Activated CD8-positive, alpha-beta T cell treated with anti-CD3 and anti-CD28 coated beads for 36 hours (primary cell): ENCODE data around the gene ANP32A. TPM values are rescaled to one million over a fixed set of nuclear protein-coding genes. Genes with fewer than 3 reads are reported as not detected.

Experiments
- ATAC-seq: fragments of 200-7000 bp; cut with Tn5 transposase; one replicate; pipeline ENCODE4 v1.10.0; 2021; ENCODE audit warnings: mild to moderate bottlenecking, moderate library complexity
- CTCF ChIA-PET: fragments of 350-600 bp; sonication (Branson Sonifier 250); formaldehyde crosslinking; loops from one replicate; lab custom pipeline; 2021; ENCODE audit warnings: antibody characterized with exemption; lab: Charles Lee
- POLR2A ChIA-PET: fragments of 350-600 bp; sonication (Branson Sonifier 250); formaldehyde crosslinking; loops from one replicate; lab custom pipeline; 2021; ENCODE audit warnings: antibody characterized with exemption; lab: Charles Lee
- DNase-seq: peaks from one replicate; pipeline ENCODE4 v3.0.0-alpha.2; 2020
- H3K27ac Mint-ChIP-seq: one replicate; pipeline ENCODE4 v1.8.0; 2021; ENCODE audit warnings: mild to moderate bottlenecking, mixed read lengths
- H3K27me3 Mint-ChIP-seq: one replicate; pipeline ENCODE4 v1.8.0; 2021; ENCODE audit warnings: mixed read lengths
- H3K36me3 Mint-ChIP-seq: one replicate; pipeline ENCODE4 v1.8.0; 2021; ENCODE audit warnings: low read depth, mixed read lengths
- H3K4me1 Mint-ChIP-seq: one replicate; pipeline ENCODE4 v1.8.0; 2021; ENCODE audit warnings: low read depth, mixed read lengths
- H3K4me3 Mint-ChIP-seq: one replicate; pipeline ENCODE4 v1.8.0; 2021; ENCODE audit warnings: mild to moderate bottlenecking, moderate library complexity, mixed read lengths
- H3K9me3 Mint-ChIP-seq: one replicate; pipeline ENCODE4 v1.8.0; 2021; ENCODE audit warnings: mixed read lengths
- CTCF ChIP-seq: fragments of 200-600 bp; IDR thresholded peaks from one replicate; pipeline ENCODE4 v1.8.0; 2022; ENCODE audit warnings: antibody characterized with exemption, mild to moderate bottlenecking
- intact Hi-C: fragments of 100-400 bp; cut with micrococcal nuclease; formaldehyde crosslinking; loops from one replicate; pipeline ENCODE4 v1.10.0; 2022
- total RNA-seq, 2 experiments: library from RNA; stranded (reverse); gene quantifications; one replicate each; pipeline ENCODE4 v1.2.3, GENCODE V29; 2021

ANP32A gene
- total RNA-seq, 2 experiments from 2014 or later = 239 to 246 TPM

GRCh38 chr15:68852461-68852860 is 31.8 kb upstream of the ANP32A start:
- H3K4me1 Mint-ChIP-seq = no peaks in the 10 kb centered on the region
- H3K9me3 Mint-ChIP-seq = peaks cover 6% of the 10 kb centered on the region
- H3K4me3 Mint-ChIP-seq = no peak overlapping the region
- ChIA-PET CTCF (interaction anchor here (1.0 to 2.0 kb wide), 5 partner anchors 20 to 179 kb away, joined by 3 to 9 read pairs (median 3); no protein-coding TSS in a partner anchor), POLR2A (no interaction called here)
- H3K27ac Mint-ChIP-seq = no peak overlapping the region
- intact Hi-C loops = no loop called here
- H3K27me3 Mint-ChIP-seq = peaks cover 6% of the 10 kb centered on the region
- ATAC-seq (no peak), DNase-seq (no peak)
- TF ChIP-seq CTCF = no peak
- no peaks in the 10 kb centered on the region for H3K36me3 Mint-ChIP-seq

DNA sequence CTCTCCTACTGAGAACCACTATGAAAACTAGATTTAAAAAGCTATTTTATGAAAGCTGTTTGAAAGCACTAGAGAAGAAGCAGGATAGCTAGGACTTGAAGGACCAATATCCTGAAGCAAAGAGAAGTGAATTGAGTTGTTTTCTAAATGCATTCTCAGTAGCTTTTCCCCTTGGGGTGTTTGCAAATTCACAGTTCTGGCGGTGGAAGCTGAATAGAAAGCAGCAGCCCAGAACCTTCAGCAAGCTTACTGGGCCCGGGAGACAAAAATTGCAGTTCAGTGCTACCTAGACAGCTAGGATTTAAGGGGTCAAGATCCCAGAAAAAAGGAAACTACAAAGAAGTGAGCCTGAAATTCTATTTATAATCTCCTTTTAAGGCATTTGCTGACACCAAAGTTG is 31.3 kb upstream of the ANP32A start:
- no peaks in the 10 kb centered on the region for H3K4me1 Mint-ChIP-seq
- H3K4me3 Mint-ChIP-seq = no peak overlapping the region
- H3K9me3 Mint-ChIP-seq = peaks cover 4% of the 10 kb centered on the region
- DNase-seq = no peak
- no peak overlapping the region for H3K27ac Mint-ChIP-seq
- H3K36me3 Mint-ChIP-seq = no peaks in the 10 kb centered on the region
- ChIA-PET POLR2A (no interaction called here), CTCF (interaction anchor here (1.0 to 2.0 kb wide), 3 partner anchors 19 to 24 kb away, joined by 3 to 9 read pairs (median 6); no protein-coding TSS in a partner anchor)
- TF ChIP-seq CTCF = no peak
- H3K27me3 Mint-ChIP-seq = peaks cover 10% of the 10 kb centered on the region
- intact Hi-C loops = no loop called here
- ATAC-seq = no peak

- ATAC-seq (no peak), DNase-seq (no peak)
- intact Hi-C loops = loop anchor here (10.0 kb wide), 1 partner anchor 115 kb away; no protein-coding TSS in a partner anchor
- POLR2A ChIA-PET = interaction anchor here (0.8 kb wide), 1 partner anchor 30 kb away, joined by 3 read pairs; no protein-coding TSS in a partner anchor
- no peak for TF ChIP-seq CTCF
- Mint-ChIP-seq H3K4me3 (no peak overlapping the region), H3K9me3 (no peaks in the 10 kb centered on the region), H3K27me3 (peaks cover 24% of the 10 kb centered on the region), H3K4me1 (peaks cover 7% of the 10 kb centered on the region), H3K36me3 (no peaks in the 10 kb centered on the region), H3K27ac (no peak overlapping the region)
- CTCF ChIA-PET = no interaction called here
Measured at GRCh38 chr15:68849497-68849896, 28.8 kb upstream of the ANP32A start.

GRCh38 chr15:68846851-68847439 is 26.2 kb upstream of the ANP32A start:
- POLR2A ChIA-PET = no interaction called here
- Mint-ChIP-seq H3K4me3 (no peak overlapping the region), H3K9me3 (no peaks in the 10 kb centered on the region), H3K4me1 (peaks cover 15% of the 10 kb centered on the region), H3K36me3 (no peaks in the 10 kb centered on the region), H3K27ac (no peak overlapping the region), H3K27me3 (peaks cover 37% of the 10 kb centered on the region)
- ATAC-seq = no peak
- intact Hi-C loops = loop anchor here (10.0 kb wide), 1 partner anchor 112 kb away; no protein-coding TSS in a partner anchor
- TF ChIP-seq CTCF = no peak
- CTCF ChIA-PET = interaction anchor here (0.9 kb wide), 1 partner anchor 29 kb away, joined by 3 read pairs; no protein-coding TSS in a partner anchor
- DNase-seq = no peak

DNA sequence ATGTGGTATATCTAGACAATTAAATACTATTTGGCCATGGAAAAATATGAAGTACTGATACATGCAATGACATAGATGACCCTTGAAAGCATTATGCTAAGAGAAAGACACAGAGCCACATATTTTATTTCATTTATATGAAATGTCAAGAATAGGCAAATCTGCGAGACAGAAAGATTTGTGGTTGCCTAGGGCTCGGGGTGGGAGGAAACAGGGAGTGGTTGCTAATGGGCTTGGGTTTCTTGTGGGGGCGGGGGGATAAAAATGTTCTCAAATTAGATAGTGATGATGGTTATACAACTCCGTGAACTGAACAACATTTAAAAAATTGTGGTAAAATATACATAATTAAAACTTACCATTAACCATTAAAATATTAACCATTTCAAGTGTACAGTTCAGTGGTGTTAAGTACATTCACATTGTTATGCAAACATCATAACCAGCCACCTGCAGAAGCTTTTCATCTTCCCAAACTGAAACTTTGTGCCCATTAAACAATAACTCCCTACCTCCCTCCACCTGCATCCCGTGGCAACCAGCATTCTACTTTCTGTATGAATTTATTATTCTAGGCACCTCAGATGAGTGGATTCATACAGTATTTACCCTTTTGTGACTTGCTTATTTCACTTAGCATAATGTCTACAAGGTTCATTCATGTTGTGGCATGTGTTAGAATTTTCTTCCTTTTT is 24.3 kb upstream of the ANP32A start:
- Mint-ChIP-seq H3K27me3 (peaks cover 44% of the 10 kb centered on the region), H3K4me3 (no peak overlapping the region), H3K27ac (no peak overlapping the region), H3K4me1 (peaks cover 15% of the 10 kb centered on the region), H3K36me3 (no peaks in the 10 kb centered on the region), H3K9me3 (no peaks in the 10 kb centered on the region)
- CTCF ChIA-PET = interaction anchor here (1.2 to 1.6 kb wide), 3 partner anchors 16 to 50 kb away, joined by 3 to 6 read pairs (median 3); no protein-coding TSS in a partner anchor
- no peak for ATAC-seq
- no peak for DNase-seq
- POLR2A ChIA-PET = no interaction called here
- no peak for TF ChIP-seq CTCF
- intact Hi-C loops = loop anchor here (10.0 kb wide), 1 partner anchor 110 kb away; no protein-coding TSS in a partner anchor
